Amygdala (tissue), 56 donors: ENCODE measurements around the gene COG7.
"Not testable (repeated sequence)": the region's sequence is repeated elsewhere in the genome, so short reads cannot be mapped to it uniquely, and the experiment has no call there.

Experiments
- DNase-seq, 56 donors: peaks; one replicate each; lab custom pipeline; 2025; lab: John Stamatoyannopoulos, UW

The COG7 gene

DNA sequence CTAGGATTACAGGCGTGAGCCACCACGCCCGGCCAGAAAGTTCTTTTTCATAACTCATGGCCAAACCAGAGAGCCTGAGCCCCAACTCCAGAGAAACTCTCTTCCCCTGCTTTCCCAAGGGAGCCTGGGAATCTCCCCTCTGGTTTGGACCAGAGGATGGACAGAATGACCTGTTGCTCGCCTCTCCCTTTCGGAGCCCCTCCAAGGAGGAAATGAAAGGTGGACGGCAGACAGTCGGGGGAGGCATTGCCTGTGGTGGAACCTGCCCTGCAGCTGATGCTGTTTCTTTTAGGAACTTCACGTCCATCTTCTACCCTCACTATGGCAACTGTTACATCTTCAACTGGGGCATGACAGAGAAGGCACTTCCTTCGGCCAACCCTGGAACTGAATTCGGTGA lies 85.4 kb downstream of the COG7 start:
- no peak for DNase-seq

DNA sequence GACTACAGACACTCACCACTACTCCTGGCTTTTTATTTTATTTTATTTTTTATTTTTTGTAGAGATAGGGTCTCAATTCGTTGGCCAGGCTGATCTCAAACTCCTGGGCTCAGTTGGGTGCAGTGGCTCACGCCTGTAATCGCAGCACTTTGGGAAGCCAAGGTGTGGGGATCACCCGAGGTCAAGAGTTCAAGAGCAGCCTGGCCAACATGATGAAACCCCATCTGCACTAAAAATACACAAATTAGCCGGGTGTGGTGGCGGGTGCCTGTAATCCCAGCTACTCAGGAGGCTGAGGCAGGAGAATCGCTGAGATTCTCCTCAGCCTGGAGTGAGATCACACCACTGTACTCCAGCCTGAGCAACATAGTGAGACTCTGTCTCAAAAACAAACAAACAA lies 86.6 kb downstream of the COG7 start:
- DNase-seq: not testable (repeated sequence)

- DNase-seq: no peak
Measured at GRCh38 chr16:23365602-23366240, 87.3 kb downstream of the COG7 start.

DNA sequence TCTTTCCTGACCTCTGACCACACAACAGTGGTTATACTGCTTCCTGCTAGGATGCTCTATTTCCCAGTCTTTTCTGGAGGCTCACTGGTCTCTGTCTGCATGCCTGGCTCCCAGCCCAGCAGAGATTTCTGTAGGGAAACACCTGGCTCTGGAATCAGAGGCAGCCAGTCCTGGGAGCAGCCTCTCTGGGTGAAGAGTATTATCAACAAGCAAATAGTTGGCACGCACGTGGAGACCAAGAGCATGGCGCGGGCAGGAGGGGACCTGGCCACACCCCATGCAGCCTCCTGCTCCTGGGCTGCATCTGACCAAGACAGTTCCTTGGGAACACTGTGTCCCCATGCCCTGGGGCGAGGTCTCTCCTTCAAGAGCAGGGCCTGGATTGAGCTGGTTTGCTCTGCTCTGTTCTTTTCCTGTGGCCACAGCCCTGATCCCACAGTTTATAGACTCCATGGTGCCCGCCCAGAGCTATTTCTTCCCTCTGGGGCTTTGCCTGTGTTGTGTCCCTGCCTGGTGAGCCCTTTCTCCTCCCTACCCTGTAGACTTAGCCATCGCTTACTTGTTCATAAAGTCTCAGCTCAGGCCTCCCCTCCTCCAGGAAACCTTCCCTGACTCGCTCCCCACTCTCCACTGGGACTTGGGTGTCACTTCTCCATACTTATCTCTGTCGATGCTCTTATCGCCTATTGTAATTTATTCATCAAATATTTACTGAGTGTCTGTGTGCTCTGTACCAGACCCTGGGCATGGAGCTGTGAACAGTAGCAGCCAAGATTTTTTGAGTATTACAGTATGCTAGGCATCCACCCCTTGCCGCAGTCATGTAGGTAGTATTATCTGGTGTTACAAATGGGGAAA lies 90.3 kb downstream of the COG7 start:
- no peak for DNase-seq

DNA sequence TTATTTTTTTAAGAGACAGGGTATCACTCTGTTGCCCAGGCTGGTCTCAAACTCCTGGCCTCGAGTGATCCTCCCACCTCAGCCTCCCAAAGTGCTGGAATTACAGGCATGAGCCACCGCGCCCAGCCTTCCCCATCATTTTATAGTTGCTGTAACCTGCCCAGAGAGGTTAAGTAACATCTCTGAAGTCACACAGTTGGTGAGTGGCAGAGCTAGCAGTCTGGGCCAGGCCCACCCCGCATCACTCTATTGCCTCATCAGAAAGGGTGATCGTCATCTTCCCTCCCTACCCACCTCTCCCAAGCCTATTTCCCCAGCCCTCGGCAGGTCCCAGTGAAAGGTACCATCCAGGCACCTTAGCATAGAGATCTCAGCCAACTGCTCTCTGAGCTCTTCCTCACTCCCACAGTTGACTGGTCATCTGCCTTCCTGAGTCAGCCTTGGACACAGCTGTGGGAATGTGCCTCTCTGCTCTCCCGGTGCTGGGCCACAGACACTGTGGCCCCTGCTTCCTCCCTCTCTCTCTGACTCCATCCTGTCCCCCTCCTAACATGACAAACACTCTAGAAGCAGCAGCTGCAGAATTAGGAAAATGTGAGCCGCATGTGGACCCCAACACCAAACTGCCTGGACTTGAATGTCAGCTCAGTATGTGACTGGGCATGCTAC lies 93.8 kb downstream of the COG7 start:
- DNase-seq: no peak

GRCh38 chr16:23357761-23358290 lies 95.2 kb downstream of the COG7 start:
- DNase-seq: no peak

- no peak for DNase-seq
Measured at GRCh38 chr16:23356941-23357340, 96.0 kb downstream of the COG7 start.

DNA sequence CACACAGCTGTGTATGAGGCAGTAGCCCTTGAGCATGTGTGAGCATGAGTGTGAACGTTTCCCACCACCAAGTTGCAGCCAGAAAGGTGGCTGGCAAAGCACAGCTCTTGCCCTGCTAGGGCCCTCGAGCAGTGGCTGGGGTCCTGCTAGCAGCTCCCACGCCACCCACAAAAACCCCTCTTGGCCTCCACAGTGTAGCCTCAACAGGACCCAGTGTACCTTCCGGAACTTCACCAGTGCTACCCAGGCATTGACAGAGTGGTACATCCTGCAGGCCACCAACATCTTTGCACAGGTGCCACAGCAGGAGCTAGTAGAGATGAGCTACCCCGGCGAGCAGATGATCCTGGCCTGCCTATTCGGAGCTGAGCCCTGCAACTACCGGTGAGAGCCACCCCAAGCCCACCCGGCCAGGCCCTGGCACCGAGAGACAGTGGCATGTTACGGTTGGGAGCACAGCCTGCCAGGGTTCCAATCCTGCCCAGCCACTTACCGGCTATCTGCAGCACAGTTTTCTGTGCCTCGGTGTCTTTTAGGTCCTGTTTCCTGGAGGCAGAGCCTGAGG lies 97.8 kb downstream of the COG7 start:
- DNase-seq: no peak

DNA sequence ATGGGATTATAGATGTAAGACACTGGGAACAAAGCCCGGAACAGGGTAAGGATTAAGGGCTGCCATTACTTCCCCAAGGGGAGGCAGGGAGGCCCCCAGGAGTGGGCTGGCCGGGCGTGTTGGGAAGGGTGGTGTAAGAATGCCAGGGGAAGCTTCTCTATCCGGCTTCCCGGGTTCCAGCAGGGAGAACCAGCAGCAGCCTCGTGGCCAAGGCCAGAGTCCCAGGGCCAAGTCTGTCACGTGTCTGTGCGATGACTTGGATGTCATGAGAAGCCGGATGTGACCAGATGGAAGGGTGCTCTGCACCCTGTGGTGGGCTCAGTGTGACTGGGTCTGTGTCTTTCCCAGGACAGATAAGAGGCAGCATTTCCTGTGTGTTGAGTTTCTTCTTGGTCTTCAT lies 98.7 kb downstream of the COG7 start:
- no peak for DNase-seq

DNA sequence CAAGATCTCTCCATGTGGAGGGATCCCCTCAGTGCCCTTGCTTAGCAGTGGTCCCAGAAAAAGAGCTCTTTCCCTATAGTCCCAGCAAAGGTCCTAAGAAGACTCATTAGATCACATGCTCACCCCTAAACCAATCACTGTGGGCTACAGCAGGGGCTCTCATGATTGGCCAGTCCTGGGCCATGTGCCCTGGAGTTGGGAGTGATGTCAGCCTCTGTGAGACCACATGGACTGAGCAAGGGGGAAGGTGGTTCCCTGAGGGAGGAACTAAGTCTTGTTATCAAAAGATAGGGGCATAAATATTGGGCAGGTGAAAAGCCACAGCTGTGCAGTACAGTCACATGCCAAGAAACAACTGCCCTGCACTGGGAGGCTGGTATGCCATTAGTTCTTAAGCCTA lies 99.5 kb downstream of the COG7 start:
- no peak for DNase-seq

GRCh38 chr16:23351360-23351759 lies 101.6 kb downstream of the COG7 start:
- no peak for DNase-seq

DNA sequence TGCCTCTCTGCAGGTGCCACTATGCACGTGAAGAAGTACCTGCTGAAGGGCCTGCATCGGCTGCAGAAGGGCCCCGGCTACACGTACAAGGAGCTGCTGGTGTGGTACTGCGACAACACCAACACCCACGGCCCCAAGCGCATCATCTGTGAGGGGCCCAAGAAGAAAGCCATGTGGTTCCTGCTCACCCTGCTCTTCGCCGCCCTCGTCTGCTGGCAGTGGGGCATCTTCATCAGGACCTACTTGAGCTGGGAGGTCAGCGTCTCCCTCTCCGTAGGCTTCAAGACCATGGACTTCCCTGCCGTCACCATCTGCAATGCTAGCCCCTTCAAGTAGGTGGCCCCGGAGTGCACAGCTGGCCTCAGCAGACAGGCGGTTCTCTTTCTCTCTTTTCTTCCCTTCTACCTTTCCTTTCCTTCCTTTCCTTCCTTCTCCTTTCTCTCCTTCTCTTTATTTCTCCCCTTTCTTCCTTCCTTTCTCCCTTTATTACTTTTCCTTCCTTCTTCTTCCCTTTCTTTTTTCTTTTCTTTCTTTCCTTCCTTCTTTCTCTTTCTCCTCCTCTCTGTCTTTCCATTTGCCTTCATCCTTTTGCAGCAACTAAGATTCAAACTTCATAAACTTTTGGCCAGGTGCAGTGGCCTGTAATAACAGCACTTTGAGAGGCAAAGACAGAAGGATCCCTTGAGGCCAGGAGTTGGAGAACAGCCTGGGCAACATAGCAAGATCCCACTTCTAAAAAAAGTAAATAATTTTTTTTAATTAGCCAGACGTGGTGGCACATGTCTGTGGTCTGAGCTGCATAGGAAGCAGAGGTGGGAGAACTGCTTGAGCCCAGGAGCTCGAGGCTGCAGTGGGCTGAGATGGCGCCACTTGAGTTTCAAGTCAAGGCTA lies 104.2 kb downstream of the COG7 start:
- no peak for DNase-seq

DNA sequence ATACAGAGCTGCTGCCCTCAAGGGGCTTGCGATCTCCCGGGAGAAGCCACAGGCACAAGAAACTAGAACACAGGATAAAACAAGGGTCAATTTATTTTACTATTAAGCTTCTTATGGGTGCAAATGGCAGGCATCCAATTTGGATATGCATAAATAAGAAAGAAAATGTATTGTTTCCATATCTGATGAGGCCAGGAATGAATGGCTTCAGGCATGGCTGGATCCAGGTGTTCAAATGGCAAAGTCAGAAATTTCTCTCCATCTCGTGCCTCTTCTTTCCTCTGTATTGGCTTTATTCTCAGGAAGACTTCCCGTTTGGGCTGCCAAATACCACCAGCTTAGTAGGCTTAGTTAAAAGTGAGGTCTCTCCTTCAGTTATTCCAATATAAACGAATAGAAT lies 107.8 kb downstream of the COG7 start:
- no peak for DNase-seq

DNA sequence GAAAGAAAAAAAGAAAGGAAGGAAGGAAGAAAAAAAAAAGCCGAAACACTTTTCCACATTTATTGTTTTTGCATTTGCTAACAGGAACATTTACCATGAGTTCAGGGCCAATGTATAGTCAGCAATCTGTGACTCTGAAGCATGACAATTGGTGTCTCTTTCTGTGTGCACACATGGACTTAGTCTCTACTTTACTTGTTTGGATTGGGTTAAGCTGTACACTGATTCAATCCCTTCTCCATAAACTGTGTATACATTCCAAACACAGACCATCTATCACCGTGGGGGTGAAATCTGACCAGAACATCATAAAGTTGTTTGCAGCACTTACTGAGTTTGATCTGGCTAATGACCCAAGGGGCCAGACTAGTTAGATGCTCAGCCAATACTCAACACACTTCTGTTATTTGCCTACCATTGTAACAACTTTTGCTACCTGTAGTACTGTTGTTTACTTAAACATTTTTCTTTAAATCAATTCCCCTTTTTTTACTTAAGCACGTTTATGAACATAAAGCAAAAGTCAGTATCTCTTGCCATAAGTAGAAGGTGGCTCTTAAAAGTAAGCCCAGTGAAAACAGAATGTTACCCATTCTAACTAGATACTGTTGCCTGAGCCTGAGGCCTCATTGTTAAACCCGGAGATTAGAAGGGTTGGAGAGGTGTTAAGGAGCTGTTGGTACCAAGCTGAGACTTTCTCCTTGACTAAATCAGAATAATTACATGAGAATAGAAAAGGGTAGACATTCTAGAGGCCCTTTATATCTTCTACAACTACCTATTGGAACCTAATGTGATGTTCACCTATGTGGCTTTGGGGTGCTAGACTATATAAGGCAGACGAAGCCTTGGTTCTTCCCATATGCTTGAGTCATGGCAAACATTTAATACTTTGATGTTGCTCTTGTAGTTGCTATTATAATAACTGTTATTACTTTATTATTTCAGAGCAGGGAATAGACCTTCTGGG lies 109.1 kb downstream of the COG7 start:
- no peak for DNase-seq

DNA sequence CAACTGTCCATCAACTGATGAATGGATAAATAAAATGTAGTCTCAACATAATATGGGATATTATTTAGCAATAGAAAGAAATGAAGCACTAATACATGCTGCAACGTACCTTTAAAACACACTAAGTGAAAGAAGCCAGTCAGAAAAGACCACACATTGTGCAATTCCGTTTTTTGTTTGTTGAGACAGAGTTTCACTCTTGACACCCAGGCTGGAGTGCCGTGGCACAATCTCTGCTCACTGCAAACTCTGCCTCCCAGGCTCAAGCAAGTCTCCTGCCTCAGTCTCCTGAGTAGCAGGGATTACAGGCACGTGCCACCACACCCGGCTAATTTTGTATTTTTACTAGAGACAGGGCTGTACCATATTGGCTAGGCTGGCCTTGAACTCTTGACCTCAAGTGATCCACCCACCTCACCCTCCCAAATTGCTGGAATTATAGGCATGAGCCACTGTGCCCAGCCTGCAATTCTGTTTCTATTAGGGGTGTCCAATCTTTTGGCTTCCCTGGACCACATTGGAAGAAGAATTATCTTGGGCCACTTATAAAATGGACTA lies 110.8 kb downstream of the COG7 start:
- no peak for DNase-seq

GRCh38 chr16:23339787-23340186 lies 113.2 kb downstream of the COG7 start:
- DNase-seq: no peak
